IPS-NIHi7 (cell line): ENCODE results near the gene DEPDC5.
A peak's percentile ranks its signal among the peaks of the same experiment; 100 is the strongest.
"Not testable (repeated sequence)": the region's sequence is repeated elsewhere in the genome, so short reads cannot be mapped to it uniquely, and the experiment has no call there.

ENCODE experiments used
- DNase-seq: peaks from one replicate; pipeline ENCODE4 v3.0.0; 2012; ENCODE audit warnings: mixed read lengths; ENCODE audit errors: extremely low spot score

Gene DEPDC5

DNA sequence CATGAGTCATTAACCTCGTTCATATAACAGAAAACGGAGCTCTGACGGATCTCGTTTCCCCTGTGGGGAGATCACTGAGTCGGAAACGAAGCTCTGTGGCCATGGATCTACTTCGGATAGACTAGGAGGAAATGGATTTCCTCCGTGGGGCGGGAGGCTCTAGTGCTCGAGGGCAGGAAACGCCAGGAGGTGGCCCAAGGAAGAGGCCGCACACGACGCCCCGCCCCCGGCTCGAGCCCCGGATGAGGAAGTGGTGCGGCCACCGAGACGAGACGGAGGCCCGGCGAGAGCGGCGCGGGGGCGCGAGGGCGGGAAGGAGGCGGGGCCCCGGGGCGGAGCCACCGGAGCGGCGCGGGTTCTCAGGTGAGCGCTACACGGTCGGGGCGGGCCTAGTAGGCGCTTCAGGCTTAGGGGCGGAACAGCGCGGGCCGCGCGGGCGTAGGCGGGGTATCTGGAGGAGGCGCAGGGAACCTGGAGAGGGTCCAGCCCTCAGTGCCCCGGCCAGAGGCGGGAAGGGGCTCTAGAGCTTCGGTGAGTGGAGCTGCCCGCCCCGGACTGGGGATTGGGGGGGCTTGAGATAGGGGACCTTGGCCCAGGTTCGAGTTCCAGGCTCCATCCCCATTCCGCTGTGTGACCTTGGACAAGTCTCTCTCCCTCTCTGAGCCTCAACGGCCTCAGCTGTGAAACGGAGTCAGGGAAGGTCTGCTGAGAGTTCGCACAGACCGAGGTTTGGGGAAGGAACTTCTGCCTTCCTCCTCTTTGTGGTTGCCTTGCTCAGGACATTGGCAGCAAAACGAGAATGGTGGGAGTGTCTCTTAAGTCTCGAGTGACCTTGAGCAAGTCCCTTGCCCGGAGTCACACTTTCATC, at the start of gene DEPDC5:
TSS of gene DEPDC5 (plus strand) at position 386 of the 868 bp plus-strand sequence. CDS start 903 bp downstream, outside the sequence.
- DNase-seq = peak; percentile 99

DNA sequence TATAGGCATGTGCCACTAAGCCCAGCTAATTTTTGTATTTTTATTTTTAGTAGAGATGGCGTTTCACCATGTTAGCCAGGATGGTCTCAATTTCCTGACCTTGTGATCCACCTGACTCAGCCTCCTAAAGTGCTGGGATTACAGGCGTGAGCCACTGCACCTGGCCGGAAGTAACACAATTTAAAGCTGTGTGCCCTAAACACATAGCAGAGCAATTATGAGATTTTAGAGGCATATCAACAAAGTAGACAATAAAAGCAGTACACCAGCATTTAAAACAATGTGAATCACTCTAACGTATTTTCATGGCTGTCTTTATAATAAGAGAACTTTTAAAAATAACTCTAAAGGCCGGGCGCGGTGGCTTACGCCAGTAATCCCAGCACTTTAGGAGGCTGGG, 46.3 kb upstream of the DEPDC5 start:
- DNase-seq = no peak

DNA sequence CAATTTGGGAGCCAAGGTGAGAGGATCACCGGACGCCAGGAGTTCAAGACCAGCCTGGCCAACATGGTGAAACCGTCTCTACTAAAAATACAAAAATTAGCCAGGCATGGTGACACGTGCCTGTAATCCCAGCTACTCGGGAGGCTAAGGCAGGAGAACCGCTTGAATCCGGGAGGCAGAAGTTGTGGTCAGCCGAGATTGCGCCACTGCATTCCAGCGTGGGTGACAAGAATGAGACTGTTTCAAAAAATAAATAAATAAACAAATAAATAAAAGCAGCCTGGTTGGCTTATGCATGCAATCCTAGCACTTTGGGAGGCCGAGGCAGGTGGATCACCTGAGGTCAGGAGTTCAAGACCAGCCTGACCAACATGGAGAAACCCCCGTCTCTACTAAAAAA, 42.6 kb upstream of the DEPDC5 start:
- DNase-seq = not testable (repeated sequence)

DNA sequence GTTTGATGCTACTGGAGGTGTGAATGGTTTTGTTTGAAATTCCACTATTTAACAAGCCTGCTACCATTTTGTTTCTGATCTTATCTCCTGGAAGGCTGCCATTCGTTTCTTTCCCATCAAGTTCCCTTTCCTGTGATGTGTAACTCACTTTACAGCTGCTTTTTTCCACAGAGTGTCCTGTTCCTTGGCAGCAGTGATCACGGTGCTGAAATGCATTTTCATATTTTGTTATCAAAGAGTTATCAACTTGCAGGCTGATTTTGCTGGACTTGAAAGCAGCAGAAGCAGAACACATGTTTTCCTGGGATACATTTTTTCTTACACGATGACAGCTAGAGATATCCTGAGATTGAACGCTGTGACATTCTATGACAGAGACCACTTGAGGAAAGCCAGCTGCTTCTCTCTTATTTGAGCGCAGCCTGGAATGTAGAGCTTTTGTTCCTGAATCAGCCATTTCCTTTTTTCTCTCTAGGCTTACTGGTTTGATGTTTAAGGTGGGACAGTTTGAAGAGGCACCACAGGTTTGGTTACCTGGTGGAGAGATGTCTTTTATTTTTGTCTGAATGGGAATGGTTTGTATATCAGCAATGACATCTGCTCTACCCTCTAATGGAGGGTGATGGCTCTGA, 38.6 kb upstream of the DEPDC5 start:
- DNase-seq = no peak

DNA sequence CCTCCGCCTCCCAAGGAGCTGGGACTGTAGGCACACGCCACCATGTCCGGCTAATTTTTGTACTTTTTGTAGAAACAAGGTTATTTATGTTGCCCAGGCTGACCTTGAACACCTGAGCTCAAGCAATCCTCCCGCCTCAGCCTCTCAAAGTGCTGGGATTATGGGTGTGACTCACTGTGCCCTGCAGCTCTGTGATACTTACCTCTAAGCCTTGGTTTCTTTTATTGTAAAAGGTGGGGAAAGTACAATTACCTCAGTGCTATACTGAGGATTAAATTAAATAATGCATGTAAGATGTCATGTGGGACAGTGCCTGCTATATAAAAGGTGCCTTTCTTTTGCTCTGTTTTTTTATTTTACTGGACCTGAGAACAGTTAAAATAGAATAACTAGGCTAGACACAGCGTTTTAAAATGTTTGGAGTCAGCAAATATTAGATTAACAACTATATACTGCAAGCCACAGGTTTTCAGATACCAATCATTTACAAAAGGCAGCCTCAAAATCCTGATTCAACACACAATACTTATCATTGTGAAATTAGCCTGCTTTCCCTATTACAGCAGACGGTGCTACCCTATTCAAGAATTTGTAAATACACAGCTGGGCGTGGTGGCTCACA, 33.9 kb upstream of the DEPDC5 start:
- DNase-seq = no peak

DNA sequence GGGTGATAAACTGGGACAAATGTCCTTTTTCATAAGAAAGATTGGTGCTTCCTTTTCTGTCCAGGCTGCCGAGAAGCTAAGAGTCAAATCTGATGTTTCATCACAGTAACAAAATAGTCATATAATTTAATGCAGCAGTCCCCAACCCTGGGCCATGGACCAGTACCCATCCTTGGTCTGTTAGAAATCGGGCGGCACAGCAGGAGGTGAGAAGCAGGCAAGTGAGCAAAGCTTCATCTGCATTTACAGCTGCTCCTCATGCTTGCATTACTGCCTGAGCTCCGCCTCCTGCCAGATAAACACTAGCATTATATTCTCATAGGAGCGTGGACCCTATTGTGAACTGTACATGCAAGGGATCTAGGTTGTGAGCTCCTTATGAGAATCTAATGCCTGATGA, 30.1 kb upstream of the DEPDC5 start:
- no peak for DNase-seq

DNA sequence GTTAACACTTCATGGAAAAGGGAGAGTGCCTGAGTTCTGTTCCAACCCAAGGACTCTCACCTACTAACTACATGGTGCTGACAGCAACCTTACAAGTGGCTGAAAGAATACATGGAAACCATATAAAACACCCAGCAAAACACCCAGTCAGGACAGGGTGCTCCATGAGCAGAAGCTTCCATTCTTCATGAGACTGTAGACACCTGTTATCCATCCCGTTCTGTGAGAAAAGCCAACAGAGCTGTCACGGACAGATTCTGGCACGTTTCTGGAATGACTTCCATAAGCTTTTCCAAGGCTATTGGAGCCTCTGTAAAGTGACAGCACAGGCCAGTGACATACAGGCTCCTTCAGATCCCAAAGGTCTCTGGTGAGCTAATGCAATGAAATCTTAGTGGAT, 27.1 kb upstream of the DEPDC5 start:
- no peak for DNase-seq

DNA sequence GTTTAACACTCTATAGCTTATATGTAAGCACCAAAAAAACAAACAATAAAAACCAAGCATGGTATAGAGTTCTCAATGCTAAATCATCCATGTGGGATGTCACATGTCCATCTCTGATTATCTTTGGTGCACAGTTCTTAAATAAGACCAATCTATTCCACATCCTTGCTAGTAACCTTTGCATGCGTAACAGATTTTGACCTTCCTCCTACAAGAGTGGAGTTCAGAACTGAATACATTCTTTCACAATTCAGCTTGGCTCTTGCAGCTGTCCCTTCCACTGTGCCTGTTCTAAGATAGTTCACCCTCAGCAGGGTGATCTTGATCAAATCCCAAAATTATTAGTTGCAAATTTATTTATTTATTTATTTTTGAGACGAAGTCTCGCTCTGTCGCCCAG, 25.0 kb upstream of the DEPDC5 start:
- no peak for DNase-seq

DNA sequence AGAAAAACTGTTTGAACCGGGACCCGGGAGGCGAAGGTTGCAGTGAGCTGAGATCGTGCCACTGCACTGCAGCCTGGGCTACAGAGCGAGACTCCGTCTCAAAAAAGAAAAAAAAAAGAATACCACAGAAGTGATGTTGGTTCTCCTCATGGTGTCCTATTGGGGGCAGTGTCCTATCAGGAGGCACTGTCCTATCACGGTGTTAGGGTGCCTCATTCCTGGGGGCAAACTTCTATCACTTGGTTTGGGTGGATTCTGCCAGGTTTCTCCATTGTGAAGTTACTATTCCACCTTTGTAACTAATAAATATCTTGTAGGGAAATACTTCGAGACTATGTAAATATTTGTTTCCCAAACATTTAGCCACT, 23.5 kb upstream of the DEPDC5 start:
- peak; percentile 47 for DNase-seq

DNA sequence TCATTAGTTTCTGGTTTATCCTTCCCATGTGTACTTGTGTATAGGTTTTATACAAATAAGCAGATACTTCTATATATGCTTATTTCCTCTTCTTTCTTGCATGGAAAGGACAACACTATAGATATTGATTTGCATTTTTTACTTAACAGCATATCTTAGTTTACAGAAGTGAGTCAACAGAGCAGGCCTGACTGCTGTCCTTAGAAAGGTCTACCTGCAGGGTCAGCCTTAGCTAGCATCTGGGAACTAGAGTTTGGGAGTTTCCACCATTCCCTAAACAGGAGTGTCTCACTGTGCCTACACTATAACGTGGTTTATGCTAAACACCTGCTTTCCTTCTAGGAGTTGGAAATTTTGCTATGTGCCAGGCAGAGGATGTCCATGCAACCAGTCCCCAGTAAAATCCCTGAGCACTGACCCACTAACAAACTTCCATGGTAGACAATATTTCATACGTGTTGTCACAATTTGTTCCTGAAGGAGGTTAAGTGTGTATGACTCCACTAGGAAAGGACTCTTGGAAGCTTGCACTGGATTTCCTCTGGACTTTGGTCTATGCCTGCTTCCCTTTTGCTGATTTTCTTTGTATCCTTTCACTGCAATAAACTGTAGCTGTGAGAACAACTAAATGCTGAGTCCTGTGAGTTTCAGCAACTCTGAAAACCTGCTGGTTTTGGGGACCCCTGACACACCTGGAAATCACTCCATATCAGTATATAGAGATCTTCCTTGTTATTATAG, 21.6 kb upstream of the DEPDC5 start:
- no peak for DNase-seq

DNA sequence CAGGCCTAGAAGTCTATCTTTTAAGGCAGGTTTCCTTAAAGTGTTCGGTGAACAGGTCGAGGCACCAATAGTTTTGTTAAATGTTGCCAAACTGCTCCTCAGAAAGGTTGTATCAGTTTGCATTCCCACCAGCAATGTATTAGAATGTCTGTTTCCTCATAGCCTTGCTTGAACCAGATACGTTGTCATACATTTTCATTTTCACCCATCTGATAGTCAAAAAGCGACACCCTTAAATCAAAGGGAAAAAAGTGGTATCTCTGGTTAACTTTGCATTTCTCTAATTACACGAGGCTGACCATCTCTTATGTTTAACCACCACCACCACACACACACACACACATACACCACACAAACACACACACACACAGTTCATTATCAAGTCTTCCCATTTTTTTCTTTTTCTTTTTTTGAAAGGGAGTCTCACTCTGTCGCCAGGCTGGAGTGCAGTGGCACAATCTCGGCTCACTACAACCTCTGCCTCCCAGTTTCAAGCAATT, 20.2 kb upstream of the DEPDC5 start:
- DNase-seq = no peak

DNA sequence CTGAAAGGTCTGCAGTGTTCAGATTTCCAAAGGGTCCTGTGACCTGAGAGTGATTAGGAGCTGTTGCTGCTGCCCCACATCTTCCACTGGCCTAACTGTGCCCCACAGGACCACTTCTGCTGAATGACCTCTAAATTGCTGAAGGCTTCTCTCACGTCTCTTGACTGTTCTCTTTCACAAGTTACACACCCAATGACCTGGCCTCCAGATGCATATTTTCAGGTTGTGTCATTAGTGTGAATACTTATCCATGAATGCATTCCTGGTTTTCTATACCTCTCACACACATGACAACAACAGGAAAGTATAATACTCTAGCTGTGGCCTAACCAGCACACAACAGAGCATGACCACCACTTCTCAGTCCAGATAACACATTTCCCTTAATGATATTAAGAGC, 19.3 kb upstream of the DEPDC5 start:
- DNase-seq = no peak

DNA sequence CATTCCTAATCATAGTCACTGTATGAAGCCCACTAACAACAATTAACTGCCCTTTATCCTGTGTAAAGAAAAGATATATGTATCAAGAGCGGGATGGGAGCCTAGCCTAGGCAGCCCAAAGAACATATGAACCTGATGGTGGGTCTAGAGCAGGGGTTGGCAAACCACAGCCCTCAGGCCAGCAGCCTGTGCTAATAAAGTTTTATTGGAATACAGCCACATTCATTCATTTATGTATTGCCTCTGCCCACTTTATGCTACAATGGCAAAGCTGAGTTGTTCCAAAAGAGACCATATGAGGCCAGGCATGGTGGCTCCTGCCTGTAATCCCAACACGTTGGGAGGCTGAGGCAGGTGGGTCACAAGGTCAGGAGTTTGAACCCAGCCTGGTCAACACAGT, 17.4 kb upstream of the DEPDC5 start:
- no peak for DNase-seq

DNA sequence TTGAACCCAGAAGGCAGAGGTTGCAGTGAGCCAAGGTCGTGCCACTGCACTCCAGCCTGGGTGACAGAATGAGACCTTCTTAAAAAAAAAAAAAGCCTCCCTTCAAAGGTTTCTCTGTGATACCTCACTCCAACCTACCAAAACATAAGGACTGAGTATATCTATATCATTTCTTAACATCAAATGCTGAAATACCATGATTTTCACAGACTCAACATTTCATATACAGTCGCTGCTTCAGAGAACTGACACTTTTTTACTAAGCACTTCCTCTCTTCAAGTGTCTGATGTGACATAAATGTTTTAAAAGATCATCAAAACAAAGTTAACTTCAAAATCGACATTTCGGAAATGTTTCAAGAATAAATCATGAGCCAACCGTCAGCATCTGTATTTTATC, 15.9 kb upstream of the DEPDC5 start:
- no peak for DNase-seq

DNA sequence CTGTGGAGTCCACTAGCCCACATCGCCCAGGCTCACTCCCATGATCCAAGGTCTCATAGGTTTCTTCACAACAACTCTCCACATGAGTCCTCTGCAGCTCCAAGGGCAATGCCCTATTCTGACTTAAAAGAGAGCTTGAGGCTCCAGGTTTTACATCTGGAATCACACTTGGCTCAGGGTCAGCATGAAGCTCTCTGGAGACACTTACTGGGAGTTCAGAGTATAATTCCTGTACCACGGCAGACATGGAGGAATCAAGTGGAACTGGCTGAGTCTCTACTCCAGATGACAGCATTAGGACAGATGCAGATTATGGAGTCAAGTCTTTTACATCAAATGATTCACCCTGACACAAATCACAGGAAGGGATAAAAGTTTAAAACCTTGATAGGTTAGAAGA, 15.3 kb upstream of the DEPDC5 start:
- DNase-seq = no peak

DNA sequence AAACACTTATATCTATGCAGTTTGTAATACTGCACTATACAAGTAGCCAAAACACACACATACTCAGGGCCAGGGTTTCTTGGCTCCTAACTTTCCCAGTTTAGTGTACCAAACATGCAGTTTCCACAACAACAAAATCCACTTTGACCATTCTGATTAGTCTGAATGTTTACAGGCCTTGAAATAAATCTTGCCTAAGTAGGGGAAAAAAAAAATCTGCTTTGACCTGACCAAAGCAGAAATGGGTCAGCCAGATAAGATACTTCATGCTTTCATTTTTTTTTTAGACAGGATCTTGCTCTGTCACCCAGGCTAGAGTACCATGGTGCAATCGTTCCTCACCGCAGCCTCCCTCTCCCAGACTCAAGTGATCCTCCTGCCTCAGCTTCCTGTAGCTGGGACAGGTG, 14.0 kb upstream of the DEPDC5 start:
- DNase-seq = no peak

DNA sequence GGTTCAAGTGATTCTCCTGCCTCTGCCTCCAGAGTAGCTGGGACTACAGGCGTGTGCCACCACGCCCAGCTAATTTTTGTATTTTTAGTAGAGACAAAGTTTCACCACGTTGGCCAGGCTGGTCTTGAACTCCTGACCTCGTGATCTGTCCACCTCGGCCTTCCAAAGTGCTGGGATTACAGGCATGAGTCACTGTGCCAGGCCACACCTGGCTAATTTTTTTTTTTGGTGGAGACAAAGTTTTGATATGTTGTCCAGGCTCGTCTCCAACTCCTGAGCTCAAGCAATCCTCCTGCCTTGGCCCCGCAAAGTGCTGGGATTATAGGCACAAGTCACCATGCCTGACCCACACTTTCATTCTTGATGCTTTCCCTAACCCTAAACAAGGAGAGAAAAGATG, 13.5 kb upstream of the DEPDC5 start:
- not testable (repeated sequence) for DNase-seq

DNA sequence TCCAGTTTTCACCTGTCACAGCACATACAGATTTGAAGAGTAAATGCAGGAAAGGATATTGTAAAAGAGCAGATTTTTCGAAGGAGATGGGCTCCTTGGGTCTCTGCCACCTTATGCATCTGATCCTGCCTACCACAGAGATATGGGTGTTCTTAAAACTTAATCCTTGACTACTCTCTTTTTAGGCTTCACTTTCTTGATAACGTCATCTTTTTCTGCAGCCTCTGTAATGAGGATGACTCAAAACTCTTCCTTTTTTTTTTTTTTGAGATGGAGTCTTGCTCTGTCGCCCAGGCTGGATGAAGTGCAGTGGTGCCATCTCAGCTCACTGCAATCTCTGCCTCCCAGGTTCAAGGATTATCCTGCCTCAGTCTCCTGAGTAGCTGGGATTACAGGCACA, 11.7 kb upstream of the DEPDC5 start:
- no peak for DNase-seq

DNA sequence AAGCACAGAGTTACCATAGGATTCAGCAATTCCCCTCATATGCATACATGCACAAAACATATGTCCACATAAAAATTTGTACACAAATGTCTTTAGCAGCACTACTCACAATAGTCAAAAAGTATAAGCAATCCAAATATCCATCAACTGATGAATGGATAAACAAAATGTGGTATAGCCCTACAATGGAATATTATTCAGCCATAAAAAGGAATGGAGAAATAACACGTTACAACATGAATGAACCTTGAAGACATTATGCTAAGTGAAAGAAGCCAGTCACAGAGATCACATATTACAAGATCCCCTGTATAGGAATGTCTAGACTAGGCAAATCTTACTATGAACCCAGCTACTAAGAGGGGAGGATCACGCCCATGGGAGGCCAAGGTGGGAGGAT, 11.1 kb upstream of the DEPDC5 start:
- no peak for DNase-seq

DNA sequence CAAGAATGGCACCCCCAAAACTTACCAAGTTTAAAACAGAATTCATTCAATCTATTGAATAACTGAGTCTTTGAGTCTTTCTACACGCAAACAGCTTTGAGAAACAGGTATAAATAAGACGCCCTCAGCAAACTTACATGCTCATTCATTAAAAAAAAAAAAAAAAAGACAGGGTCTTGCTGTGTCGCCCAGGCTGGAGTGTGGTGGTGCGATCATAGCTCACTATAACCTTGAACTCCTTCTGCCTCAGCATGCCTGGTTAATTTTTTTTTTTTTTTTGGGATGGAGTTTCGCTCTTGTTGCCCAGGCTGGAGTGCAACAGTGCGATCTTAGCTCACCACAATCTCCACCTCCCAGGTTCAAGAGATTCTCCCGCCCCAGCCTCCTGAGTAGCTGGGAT, 9.9 kb upstream of the DEPDC5 start:
- no peak for DNase-seq

DNA sequence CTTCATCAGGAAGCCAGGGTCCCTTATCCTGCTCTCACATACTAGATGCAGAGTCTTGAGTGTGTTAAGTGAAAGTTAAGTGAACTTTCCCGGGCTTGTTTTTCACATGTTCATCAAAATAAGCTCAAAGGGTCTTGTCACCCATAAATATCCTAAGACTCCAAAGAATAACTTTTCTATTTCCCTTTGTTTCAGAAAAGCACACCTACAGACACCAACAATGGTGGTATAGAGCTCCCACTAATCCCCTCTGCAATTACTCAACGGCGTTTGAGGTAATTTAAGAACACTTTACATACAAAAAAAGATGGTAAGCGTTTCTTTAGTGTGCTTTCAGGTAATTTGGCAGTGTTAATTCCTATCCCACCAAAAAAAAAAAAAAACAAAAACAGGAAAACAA, 6.4 kb upstream of the DEPDC5 start:
- DNase-seq = no peak

DNA sequence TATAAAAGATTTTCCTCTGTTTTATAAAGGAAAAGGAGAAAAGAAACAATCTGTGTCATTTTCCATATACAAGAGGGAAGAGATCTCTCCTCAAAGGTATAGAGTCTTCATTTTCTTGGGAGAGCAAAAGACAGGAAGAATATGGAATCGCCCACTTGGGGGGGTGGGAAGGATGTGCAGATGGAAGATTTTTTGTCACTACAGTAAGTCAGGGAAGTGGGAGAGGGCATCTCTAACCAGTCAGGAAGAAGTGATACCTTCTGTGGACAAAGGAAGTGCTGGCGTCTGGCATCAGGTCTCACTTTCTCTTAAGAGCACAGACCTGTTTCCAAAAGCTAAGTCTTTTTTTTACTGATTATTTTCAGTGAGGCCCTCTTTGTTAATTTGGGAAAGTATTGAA, 5.3 kb upstream of the DEPDC5 start:
- DNase-seq = no peak
